Measurements from ENCODE around the gene EPB41L5. TPM values are rescaled to one million over a fixed set of nuclear protein-coding genes. Genes with fewer than 3 reads are reported as not detected.

EPB41L5 gene
- total RNA-seq, 1 donor from 2014 or later = 84.0 TPM

GRCh38 chr2:120123090-120123489 is 110.2 kb downstream of the EPB41L5 start:
- Histone ChIP-seq H4K20me1 (ENCODE audit: low read depth) (no peaks in the 10 kb centered on the region), H3K4me2 (no peak overlapping the region), H3K79me2 (ENCODE audit: low read depth) (no peaks in the 10 kb centered on the region), H3F3A (ENCODE audit: low read depth) (no peaks in the 10 kb centered on the region), H3K4me3 (no peak overlapping the region), H3K4me1 (no peaks in the 10 kb centered on the region), H3K36me3 (peaks cover 4% of the 10 kb centered on the region), H3K9ac (no peak overlapping the region), H3K9me3 (ENCODE audit: low read depth) (no peaks in the 10 kb centered on the region), H3K27ac (no peak overlapping the region), H2AFZ (replicated peaks) (no peak overlapping the region), H3K27me3 (no peaks in the 10 kb centered on the region)
- DNase-seq (ENCODE audit: low spot score) = no peak
- TF ChIP-seq EZH2 (IDR thresholded peaks at IDR 0.05) = no peak
- TF ChIP-seq CTCF (IDR thresholded peaks at IDR 0.05) = no peak
- no peak for TF ChIP-seq EZH2phosphoT487 (IDR thresholded peaks at IDR 0.05)
- no peak overlapping the region for H3K4me3 Mint-ChIP-seq
- no peaks in the 10 kb centered on the region for H3K4me1 Mint-ChIP-seq
- H3K27me3 Mint-ChIP-seq (ENCODE audit: insufficient read depth, low read depth) = peaks cover 2% of the 10 kb centered on the region
- H3K36me3 Mint-ChIP-seq = peaks cover 32% of the 10 kb centered on the region
- H3K9me3 Mint-ChIP-seq = peaks cover 21% of the 10 kb centered on the region
- no peak overlapping the region for H3K27ac Mint-ChIP-seq

GRCh38 chr2:120125195-120125594 is 112.3 kb downstream of the EPB41L5 start:
- peaks cover 22% of the 10 kb centered on the region for H3K36me3 Mint-ChIP-seq
- no peaks in the 10 kb centered on the region for H3K4me1 ChIP-seq
- no peaks in the 10 kb centered on the region for H3K79me2 ChIP-seq (ENCODE audit: low read depth)
- no peaks in the 10 kb centered on the region for H3K4me1 Mint-ChIP-seq
- H3K4me2 ChIP-seq = no peak overlapping the region
- H3K36me3 ChIP-seq = no peaks in the 10 kb centered on the region
- H3K27me3 Mint-ChIP-seq (ENCODE audit: insufficient read depth, low read depth) = no peaks in the 10 kb centered on the region
- no peak for TF ChIP-seq CTCF (IDR thresholded peaks at IDR 0.05)
- no peak for TF ChIP-seq EZH2 (IDR thresholded peaks at IDR 0.05)
- no peak overlapping the region for H3K27ac ChIP-seq
- H3F3A ChIP-seq (ENCODE audit: low read depth) = no peaks in the 10 kb centered on the region
- no peak overlapping the region for H3K4me3 Mint-ChIP-seq
- H3K9me3 ChIP-seq (ENCODE audit: low read depth) = no peaks in the 10 kb centered on the region
- peaks cover 11% of the 10 kb centered on the region for H3K9me3 Mint-ChIP-seq
- no peak overlapping the region for H3K4me3 ChIP-seq
- no peaks in the 10 kb centered on the region for H3K27me3 ChIP-seq
- H3K9ac ChIP-seq = no peak overlapping the region
- H4K20me1 ChIP-seq (ENCODE audit: low read depth) = no peaks in the 10 kb centered on the region
- H2AFZ ChIP-seq (replicated peaks) = no peak overlapping the region
- no peak for DNase-seq (ENCODE audit: low spot score)
- H3K27ac Mint-ChIP-seq = no peak overlapping the region

GRCh38 chr2:120128216-120128615 is 115.3 kb downstream of the EPB41L5 start:
- no peaks in the 10 kb centered on the region for H3K79me2 ChIP-seq (ENCODE audit: low read depth)
- Mint-ChIP-seq H3K27me3 (ENCODE audit: insufficient read depth, low read depth) (no peaks in the 10 kb centered on the region), H3K27ac (no peak overlapping the region), H3K36me3 (peaks cover 31% of the 10 kb centered on the region), H3K4me3 (no peak overlapping the region), H3K9me3 (peaks cover 5% of the 10 kb centered on the region), H3K4me1 (no peaks in the 10 kb centered on the region)
- H2AFZ ChIP-seq (replicated peaks) = no peak overlapping the region
- no peaks in the 10 kb centered on the region for H3K4me1 ChIP-seq
- no peak for DNase-seq (ENCODE audit: low spot score)
- no peaks in the 10 kb centered on the region for H3K9me3 ChIP-seq (ENCODE audit: low read depth)
- H3K36me3 ChIP-seq = no peaks in the 10 kb centered on the region
- no peak overlapping the region for H3K4me3 ChIP-seq
- H3K9ac ChIP-seq = no peak overlapping the region
- no peaks in the 10 kb centered on the region for H3F3A ChIP-seq (ENCODE audit: low read depth)
- TF ChIP-seq EZH2phosphoT487 (IDR thresholded peaks at IDR 0.05) (no peak), EZH2 (IDR thresholded peaks at IDR 0.05) (no peak), CTCF (IDR thresholded peaks at IDR 0.05) (no peak)
- H3K4me2 ChIP-seq = no peak overlapping the region
- H4K20me1 ChIP-seq (ENCODE audit: low read depth) = no peaks in the 10 kb centered on the region
- H3K27ac ChIP-seq = no peak overlapping the region
- no peaks in the 10 kb centered on the region for H3K27me3 ChIP-seq
